NCI-H510A treated with DMSO at 0.1 percent for 48 hours (cell line): ENCODE measurements around the gene ZDHHC11B.
"Not testable (repeated sequence)": the region's sequence is repeated elsewhere in the genome, so short reads cannot be mapped to it uniquely, and the experiment has no call there.

Source experiments
- DNase-seq: peaks from one replicate; lab custom pipeline; 2025; lab: John Stamatoyannopoulos, UW

ZDHHC11B gene

GRCh38 chr5:717143-717542 lies 67.4 kb downstream of the ZDHHC11B start:
- DNase-seq: no peak

GRCh38 chr5:716740-717139 lies 67.8 kb downstream of the ZDHHC11B start:
- DNase-seq: not testable (repeated sequence)

GRCh38 chr5:715636-716035 lies 68.9 kb downstream of the ZDHHC11B start:
- DNase-seq: not testable (repeated sequence)

- not testable (repeated sequence) for DNase-seq
Observed at GRCh38 chr5:714215-715118, 70.1 kb downstream of the ZDHHC11B start.

GRCh38 chr5:713686-714085 lies 70.8 kb downstream of the ZDHHC11B start:
- DNase-seq: not testable (repeated sequence)

- not testable (repeated sequence) for DNase-seq
Observed at GRCh38 chr5:708848-709517, 75.5 kb downstream of the ZDHHC11B start.

- not testable (repeated sequence) for DNase-seq
Observed at GRCh38 chr5:708374-708773, 76.2 kb downstream of the ZDHHC11B start.

GRCh38 chr5:706127-706526 lies 78.4 kb downstream of the ZDHHC11B start:
- DNase-seq: not testable (repeated sequence)

- DNase-seq: not testable (repeated sequence)
Observed at GRCh38 chr5:696753-697702, 87.5 kb downstream of the ZDHHC11B start.

GRCh38 chr5:696191-696590 lies 88.3 kb downstream of the ZDHHC11B start:
- not testable (repeated sequence) for DNase-seq

GRCh38 chr5:695475-695874 lies 89.1 kb downstream of the ZDHHC11B start:
- not testable (repeated sequence) for DNase-seq

- DNase-seq: not testable (repeated sequence)
Observed at GRCh38 chr5:694042-694431, 90.5 kb downstream of the ZDHHC11B start.

- peak; percentile 93 for DNase-seq
Observed at GRCh38 chr5:693271-694041, 91.1 kb downstream of the ZDHHC11B start, which contains the start of gene TPPP. Gene TPPP (minus strand): TSS chr5:693352. CDS start chr5:678060, 15,292 bp downstream.

- not testable (repeated sequence) for DNase-seq
Observed at GRCh38 chr5:692529-693041, 91.9 kb downstream of the ZDHHC11B start.

- DNase-seq: no peak
Observed at GRCh38 chr5:691817-692528, 92.6 kb downstream of the ZDHHC11B start.

GRCh38 chr5:691049-691448 lies 93.5 kb downstream of the ZDHHC11B start:
- DNase-seq: not testable (repeated sequence)

- DNase-seq: not testable (repeated sequence)
Observed at GRCh38 chr5:690293-690692, 94.2 kb downstream of the ZDHHC11B start.

GRCh38 chr5:688348-689010 lies 96.0 kb downstream of the ZDHHC11B start:
- not testable (repeated sequence) for DNase-seq

GRCh38 chr5:686936-687335 lies 97.6 kb downstream of the ZDHHC11B start:
- not testable (repeated sequence) for DNase-seq

- not testable (repeated sequence) for DNase-seq
Observed at GRCh38 chr5:686172-686523, 98.4 kb downstream of the ZDHHC11B start.
